HepG2 (cell line): ENCODE results near the gene ACAD8. TPM values are rescaled to one million over a fixed set of nuclear protein-coding genes. Genes with fewer than 3 reads are reported as not detected.

ENCODE experiments used
- ATAC-seq: fragments of 200-7000 bp; cut with Tn5 transposase; 3 replicates; pipeline ENCODE4 v1.9.1; 2020; ENCODE audit warnings: mild to moderate bottlenecking, moderate library complexity
- BruUV-seq: library from RNA; stranded (reverse); fragments of 400-500 nt; replicated peaks from 2 replicates; lab custom pipeline; 2021; lab: Mats Ljungman, UMichigan
- CTCF ChIA-PET: fragments of 300-600 bp; formaldehyde crosslinking; extraction: SDS; loops from one replicate; lab custom pipeline; 2021; ENCODE audit warnings: low total read pairs, inconsistent platforms, low intra/inter-chr PET ratio; lab: Yijun Ruan, JAX
- POLR2A ChIA-PET: fragments of 350-600 bp; sonication (Branson Sonifier 250); formaldehyde crosslinking; loops from one replicate; lab custom pipeline; 2020; ENCODE audit warnings: antibody characterized with exemption, inconsistent platforms; lab: Yijun Ruan, JAX
- DNase-seq: peaks from one replicate; pipeline ENCODE4 v3.0.0-alpha.2; 2015; ENCODE audit warnings: low spot score
- FAIRE-seq: peaks from 3 replicates; lab custom pipeline; 2011; peaks lifted over from hg19 to GRCh38; lab: Jason Lieb, UNC
- H2AFZ ChIP-seq: one replicate; pipeline ENCODE4 v1.6.1; 2011; ENCODE audit warnings: low read length, inconsistent platforms
- H3K27ac ChIP-seq: fragments of 300-600 bp; 3 replicates; pipeline ENCODE4 v1.8.0; 2011; ENCODE audit warnings: mixed run types, mild to moderate bottlenecking, mixed read lengths, low read length, inconsistent platforms; ENCODE audit not compliant: insufficient read depth; ENCODE audit errors: extremely low read length
- H3K27me3 ChIP-seq, 2 experiments: fragments of 200-600 bp in 1 of 2; 2 replicates in 1 of 2; 3 replicates in 1 of 2; pipeline versions ENCODE4 v1.6.0 to v1.8.0; 2011; ENCODE audit warnings: low read length in 2 of 2, mild to moderate bottlenecking in 2 of 2, moderate library complexity in 2 of 2, inconsistent platforms in 1 of 2; ENCODE audit not compliant: insufficient read depth in 2 of 2, control insufficient read depth in 1 of 2
- H3K36me3 ChIP-seq, 2 experiments: fragments of 200-600 bp in 1 of 2; replicated peaks in 1 of 2; 2 replicates in 1 of 2; 3 replicates in 1 of 2; pipeline versions ENCODE4 v1.5.1 to v1.8.0; 2011; ENCODE audit warnings: low read length in 2 of 2, inconsistent platforms in 1 of 2; ENCODE audit not compliant: insufficient read depth in 2 of 2, control insufficient read depth in 1 of 2
- H3K4me1 ChIP-seq: 2 replicates; pipeline ENCODE4 v1.5.1; 2012; ENCODE audit warnings: low read length, inconsistent platforms; ENCODE audit not compliant: insufficient read depth
- H3K4me2 ChIP-seq: 2 replicates; pipeline ENCODE4 v1.6.0; 2011; ENCODE audit warnings: low read depth, low read length, inconsistent platforms
- H3K4me3 ChIP-seq, 3 experiments: fragments of 200-600 bp in 1 of 3; sonication (generic), shearing (Covaris generic) in 1 of 3; replicated peaks in 1 of 3; 2 replicates each; pipeline ENCODE4 v1.5.1; 2011 to 2016; ENCODE audit warnings: low read length in 3 of 3, inconsistent platforms in 2 of 3, low read depth in 2 of 3, mild to moderate bottlenecking in 2 of 3, control low read depth in 1 of 3, mixed read lengths in 1 of 3; ENCODE audit not compliant: insufficient read depth in 1 of 3
- H3K79me2 ChIP-seq: one replicate; pipeline ENCODE4 v1.6.1; 2011; ENCODE audit warnings: low read length, inconsistent platforms; ENCODE audit not compliant: insufficient read depth
- H3K9ac ChIP-seq: 2 replicates; pipeline ENCODE4 v1.6.0; 2011; ENCODE audit warnings: mild to moderate bottlenecking, low read depth, low read length, inconsistent platforms; ENCODE audit not compliant: insufficient read depth
- H3K9me3 ChIP-seq: 2 replicates; pipeline ENCODE4 v1.5.1; 2012; ENCODE audit warnings: mild to moderate bottlenecking, low read length
- H4K20me1 ChIP-seq: 2 replicates; pipeline ENCODE4 v1.6.0; 2011; ENCODE audit warnings: inconsistent platforms, mild to moderate bottlenecking, low read length, moderate library complexity; ENCODE audit not compliant: insufficient read depth
- EZH2 ChIP-seq: conservative IDR thresholded peaks from 2 replicates; pipeline ENCODE4 v1.6.1; 2012; ENCODE audit warnings: mild to moderate bottlenecking, low read depth, low read length, moderate library complexity
- HMG20A ChIP-seq: IDR thresholded peaks from 2 replicates; pipeline ENCODE4 v1.6.1; 2016; ENCODE audit warnings: borderline replicate concordance
- HNF4G ChIP-seq, 2 experiments: sonication (generic) in 1 of 2; formaldehyde crosslinking in 1 of 2; IDR thresholded peaks; 2 replicates each; pipeline versions ENCODE4 v1.4.0 to v1.6.1; 2011 to 2020; ENCODE audit warnings: borderline replicate concordance in 2 of 2, low read depth in 2 of 2, mild to moderate bottlenecking in 2 of 2, low read length in 1 of 2, missing genetic modification reagents in 1 of 2, moderate library complexity in 1 of 2
- KLF6 ChIP-seq: IDR thresholded peaks from 2 replicates; pipeline ENCODE4 v1.8.0; 2016; ENCODE audit warnings: missing biosample characterization, missing genetic modification reagents
- TCF12 ChIP-seq, 2 experiments: fragments of 450-650 bp in 1 of 2; sonication (generic) in 1 of 2; formaldehyde crosslinking in 1 of 2; IDR thresholded peaks; 2 replicates each; pipeline versions ENCODE4 v1.6.1 to v1.8.0; 2017 to 2022; ENCODE audit warnings: antibody characterized with exemption in 1 of 2, mild to moderate bottlenecking in 1 of 2, missing genetic modification reagents in 1 of 2, moderate library complexity in 1 of 2
- XBP1 ChIP-seq: sonication (generic); formaldehyde crosslinking; IDR thresholded peaks from 2 replicates; pipeline ENCODE4 v1.5.0; 2020; ENCODE audit warnings: missing genetic modification reagents
- WGBS: methylation state at CpG from one replicate; pipeline ENCODE4 v1.1.6; 2017; ENCODE audit warnings: low lambda C conversion rate; 5-methylcytosine and 5-hydroxymethylcytosine counted together
- in situ Hi-C: cut with HindIII; loops from 2 replicates; pipeline ENCODE4 v1.10.0; 2017; ENCODE audit warnings: low pct_unique_long_range_greater_than_20kb; ENCODE audit not compliant: extremely low pct_ligation_motif_present
- intact Hi-C: fragments of 100-400 bp; cut with micrococcal nuclease; formaldehyde crosslinking; loops from one replicate; pipeline ENCODE4 v1.10.0; 2022; ENCODE audit not compliant: unreplicated experiment
- polyA plus RNA-seq, 8 experiments: library from polyadenylated mRNA; depleted of rRNA in 3 of 8; stranded (reverse) in 7 of 8; unstranded in 1 of 8; fragments of >200 nt; fragmentation: Illumina TruSeq in 4 of 8; extraction: Trizol in 4 of 8; gene quantifications; 2 replicates each; pipeline versions ENCODE4 v1.2.1 to v1.2.3, GENCODE V29; 2011 to 2016; ENCODE audit warnings: low read depth in 4 of 8, missing spikeins in 1 of 8, mixed read lengths in 1 of 8; ENCODE audit not compliant: insufficient read depth in 1 of 8
- total RNA-seq, 5 experiments: library from RNA; depleted of rRNA; stranded (reverse); fragments of >200 nt; fragmentation: Illumina TruSeq; extraction: Trizol; gene quantifications; 2 replicates each; pipeline ENCODE4 v1.2.3, GENCODE V29; 2016; ENCODE audit warnings: low read depth in 1 of 5
- TF ChIP-seq, protein P1 (sequence below): sonication (generic); formaldehyde crosslinking; IDR thresholded peaks from 2 replicates; pipeline ENCODE4 v1.5.0; 2020; ENCODE audit warnings: missing genetic modification reagents, mild to moderate bottlenecking, borderline replicate concordance
- TF ChIP-seq, protein P2 (sequence below): fragments of 450-650 bp; IDR thresholded peaks from 2 replicates; pipeline ENCODE4 v1.6.1; 2017
- TF ChIP-seq, protein P3 (sequence below): sonication (generic); formaldehyde crosslinking; IDR thresholded peaks from 2 replicates; pipeline ENCODE4 v1.5.0; 2020; ENCODE audit warnings: missing genetic modification reagents
- TF ChIP-seq, protein P4 (sequence below): sonication (generic); formaldehyde crosslinking; IDR thresholded peaks from 2 replicates; pipeline ENCODE4 v1.5.1; 2020; ENCODE audit warnings: missing genetic modification reagents, mild to moderate bottlenecking, borderline replicate concordance
- TF ChIP-seq, protein P5 (sequence below): IDR thresholded peaks from 2 replicates; pipeline ENCODE4 v1.6.1; 2016; ENCODE audit warnings: low read depth, borderline replicate concordance

ACAD8 gene
- total and polyA plus RNA-seq, 2 of the 13 experiments (the other 11 are each of a cell fraction or from before 2014, with no cell fraction given) = 13.5 to 20.3 TPM

DNA sequence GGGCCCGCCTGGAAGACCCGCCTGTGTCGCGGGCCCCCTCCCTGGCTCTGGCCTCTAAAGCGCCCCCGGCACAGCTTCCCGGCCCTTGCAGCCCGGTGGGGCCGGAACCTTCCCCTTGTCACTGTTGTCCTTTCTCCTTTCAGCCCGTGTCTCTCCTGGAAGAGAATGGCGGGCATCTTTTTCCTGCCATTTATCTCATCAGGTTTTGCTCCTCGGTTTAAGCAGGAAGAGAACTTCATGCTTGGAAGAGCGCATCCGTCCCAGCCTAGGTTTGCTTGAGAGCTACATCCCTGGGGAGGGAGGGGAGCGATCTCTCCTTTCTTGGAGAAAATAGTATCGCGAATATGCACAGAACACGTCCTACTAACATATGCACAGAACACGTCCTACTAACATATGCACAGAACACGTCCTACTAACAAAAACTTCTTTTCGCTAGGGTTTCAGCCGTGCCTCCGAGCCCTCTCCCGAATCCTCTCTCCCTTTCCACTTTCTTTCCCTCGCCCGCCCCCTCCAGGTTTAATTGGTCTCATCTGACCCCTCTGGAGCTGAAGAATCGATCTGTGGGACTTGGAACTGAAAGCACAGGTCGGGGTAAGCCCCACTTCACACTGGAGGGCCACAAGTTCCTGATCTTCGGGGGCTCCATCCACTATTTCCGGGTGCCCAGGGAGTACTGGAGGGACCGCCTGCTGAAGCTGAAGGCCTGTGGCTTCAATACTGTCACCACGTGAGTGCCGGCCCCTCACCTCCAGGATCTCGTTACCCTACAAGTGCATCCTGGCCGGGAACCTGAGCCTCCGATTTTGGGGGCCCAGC is 24.0 kb downstream of the ACAD8 start:
- Histone ChIP-seq H3K27me3 (peaks cover 6 to 69% of the 10 kb centered on the region in 2 experiments), H2AFZ (no peak overlapping the region)
- ATAC-seq = no peak

DNA sequence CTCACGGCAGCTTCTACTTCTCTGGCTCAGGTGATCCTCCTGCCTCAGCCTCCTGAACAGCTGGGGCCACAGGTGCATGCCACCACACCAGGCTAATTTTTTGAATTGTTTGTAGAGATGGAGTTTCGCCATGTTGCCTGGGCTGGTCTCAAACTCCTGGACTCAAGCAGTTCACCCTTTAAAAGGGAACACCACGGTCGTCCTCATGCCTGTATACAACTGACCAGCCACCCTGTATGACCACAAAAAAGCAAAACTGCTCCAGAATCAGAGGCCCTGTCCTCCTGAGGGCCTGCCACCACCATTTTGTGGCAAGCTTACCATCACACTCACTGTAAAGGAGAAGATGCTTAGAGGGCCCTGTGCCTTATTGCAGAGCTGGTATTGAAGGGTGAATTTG is 25.0 kb downstream of the ACAD8 start:
- ChIA-PET CTCF (no interaction called here), POLR2A (no interaction called here)
- 11% methylated on average over 4 of the region's 4 CpGs for WGBS
- FAIRE-seq (no peak), DNase-seq (no peak), ATAC-seq (no peak)
- Histone ChIP-seq H3K4me3 (no peak overlapping the region), H3K9me3 (no peaks in the 10 kb centered on the region), H4K20me1 (no peaks in the 10 kb centered on the region), H3K27me3 (peaks cover 6 to 75% of the 10 kb centered on the region in 2 experiments), H3K79me2 (no peaks in the 10 kb centered on the region), H3K4me1 (no peaks in the 10 kb centered on the region; the same call in 1 of the 2 replicates), H2AFZ (no peak overlapping the region), H3K27ac (no peak overlapping the region), H3K4me2 (no peak overlapping the region), H3K9ac (no peak overlapping the region), H3K36me3 (no peaks in the 10 kb centered on the region)
- intact Hi-C loops (no loop called here), in situ Hi-C loops (no loop called here)
- no TSS peak for BruUV-seq
- TF ChIP-seq, protein P1, sequence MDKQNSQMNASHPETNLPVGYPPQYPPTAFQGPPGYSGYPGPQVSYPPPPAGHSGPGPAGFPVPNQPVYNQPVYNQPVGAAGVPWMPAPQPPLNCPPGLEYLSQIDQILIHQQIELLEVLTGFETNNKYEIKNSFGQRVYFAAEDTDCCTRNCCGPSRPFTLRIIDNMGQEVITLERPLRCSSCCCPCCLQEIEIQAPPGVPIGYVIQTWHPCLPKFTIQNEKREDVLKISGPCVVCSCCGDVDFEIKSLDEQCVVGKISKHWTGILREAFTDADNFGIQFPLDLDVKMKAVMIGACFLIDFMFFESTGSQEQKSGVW (CRISPR knock-in tag) = no peak
- TF ChIP-seq, protein P2, sequence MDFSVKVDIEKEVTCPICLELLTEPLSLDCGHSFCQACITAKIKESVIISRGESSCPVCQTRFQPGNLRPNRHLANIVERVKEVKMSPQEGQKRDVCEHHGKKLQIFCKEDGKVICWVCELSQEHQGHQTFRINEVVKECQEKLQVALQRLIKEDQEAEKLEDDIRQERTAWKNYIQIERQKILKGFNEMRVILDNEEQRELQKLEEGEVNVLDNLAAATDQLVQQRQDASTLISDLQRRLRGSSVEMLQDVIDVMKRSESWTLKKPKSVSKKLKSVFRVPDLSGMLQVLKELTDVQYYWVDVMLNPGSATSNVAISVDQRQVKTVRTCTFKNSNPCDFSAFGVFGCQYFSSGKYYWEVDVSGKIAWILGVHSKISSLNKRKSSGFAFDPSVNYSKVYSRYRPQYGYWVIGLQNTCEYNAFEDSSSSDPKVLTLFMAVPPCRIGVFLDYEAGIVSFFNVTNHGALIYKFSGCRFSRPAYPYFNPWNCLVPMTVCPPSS = no peak
- TF ChIP-seq XBP1 (no peak), TCF12 (IDR thresholded peaks at IDR 0.05) (no peak), TCF12 (CRISPR knock-in tag; IDR thresholded peaks at IDR 0.05) (no peak), HMG20A (CRISPR knock-in tag) (no peak), HNF4G (IDR thresholded peaks at IDR 0.05; ENCODE audit: borderline replicate concordance, low read depth, low read length) (no peak), HNF4G (CRISPR knock-in tag; IDR thresholded peaks at IDR 0.05; ENCODE audit: borderline replicate concordance, low read depth) (no peak)
- TF ChIP-seq, protein P3, sequence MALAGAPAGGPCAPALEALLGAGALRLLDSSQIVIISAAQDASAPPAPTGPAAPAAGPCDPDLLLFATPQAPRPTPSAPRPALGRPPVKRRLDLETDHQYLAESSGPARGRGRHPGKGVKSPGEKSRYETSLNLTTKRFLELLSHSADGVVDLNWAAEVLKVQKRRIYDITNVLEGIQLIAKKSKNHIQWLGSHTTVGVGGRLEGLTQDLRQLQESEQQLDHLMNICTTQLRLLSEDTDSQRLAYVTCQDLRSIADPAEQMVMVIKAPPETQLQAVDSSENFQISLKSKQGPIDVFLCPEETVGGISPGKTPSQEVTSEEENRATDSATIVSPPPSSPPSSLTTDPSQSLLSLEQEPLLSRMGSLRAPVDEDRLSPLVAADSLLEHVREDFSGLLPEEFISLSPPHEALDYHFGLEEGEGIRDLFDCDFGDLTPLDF (CRISPR knock-in tag) = no peak
- TF ChIP-seq, protein P4, sequence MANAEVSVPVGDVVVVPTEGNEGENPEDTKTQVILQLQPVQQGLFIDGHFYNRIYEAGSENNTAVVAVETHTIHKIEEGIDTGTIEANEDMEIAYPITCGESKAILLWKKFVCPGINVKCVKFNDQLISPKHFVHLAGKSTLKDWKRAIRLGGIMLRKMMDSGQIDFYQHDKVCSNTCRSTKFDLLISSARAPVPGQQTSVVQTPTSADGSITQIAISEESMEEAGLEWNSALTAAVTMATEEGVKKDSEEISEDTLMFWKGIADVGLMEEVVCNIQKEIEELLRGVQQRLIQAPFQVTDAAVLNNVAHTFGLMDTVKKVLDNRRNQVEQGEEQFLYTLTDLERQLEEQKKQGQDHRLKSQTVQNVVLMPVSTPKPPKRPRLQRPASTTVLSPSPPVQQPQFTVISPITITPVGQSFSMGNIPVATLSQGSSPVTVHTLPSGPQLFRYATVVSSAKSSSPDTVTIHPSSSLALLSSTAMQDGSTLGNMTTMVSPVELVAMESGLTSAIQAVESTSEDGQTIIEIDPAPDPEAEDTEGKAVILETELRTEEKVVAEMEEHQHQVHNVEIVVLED = no peak

More for the DNA sequence above, 24.0 kb downstream of the ACAD8 start:
- intact Hi-C loops (no loop called here), in situ Hi-C loops (no loop called here)
- no peaks in the 10 kb centered on the region for H3K9me3 ChIP-seq
- POLR2A ChIA-PET = no interaction called here
- no peak for DNase-seq
- 34% methylated on average over 34 of the region's 36 CpGs for WGBS
- peaks cover 9% of the 10 kb centered on the region for H3K4me1 ChIP-seq
- H3K36me3 ChIP-seq = no peaks in the 10 kb centered on the region
- H3K9ac ChIP-seq = no peak overlapping the region
- H3K4me2 ChIP-seq = no peak overlapping the region
- no peaks in the 10 kb centered on the region for H4K20me1 ChIP-seq
- no peak overlapping the region for H3K27ac ChIP-seq
- no peaks in the 10 kb centered on the region for H3K79me2 ChIP-seq
- H3K4me3 ChIP-seq = no peak overlapping the region
- FAIRE-seq = no peak
- TF ChIP-seq KLF6 (CRISPR knock-in tag) (no peak), EZH2 (peak; percentile 66; the same call in 1 of the 2 replicates)
- TF ChIP-seq, protein P5, sequence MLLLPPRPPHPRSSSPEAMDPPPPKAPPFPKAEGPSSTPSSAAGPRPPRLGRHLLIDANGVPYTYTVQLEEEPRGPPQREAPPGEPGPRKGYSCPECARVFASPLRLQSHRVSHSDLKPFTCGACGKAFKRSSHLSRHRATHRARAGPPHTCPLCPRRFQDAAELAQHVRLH (CRISPR knock-in tag) = no peak
- BruUV-seq = no TSS peak
- CTCF ChIA-PET = no interaction called here
